CD4-positive, alpha-beta T cell treated with Interleukin-4 for 1 hour (primary cell): ENCODE results near the gene PRPF40B.

Experiments used
- DNase-seq, 2 donors: peaks; one replicate each; pipeline ENCODE4 v3.0.0-alpha.2; 2020 to 2022

PRPF40B gene

DNA sequence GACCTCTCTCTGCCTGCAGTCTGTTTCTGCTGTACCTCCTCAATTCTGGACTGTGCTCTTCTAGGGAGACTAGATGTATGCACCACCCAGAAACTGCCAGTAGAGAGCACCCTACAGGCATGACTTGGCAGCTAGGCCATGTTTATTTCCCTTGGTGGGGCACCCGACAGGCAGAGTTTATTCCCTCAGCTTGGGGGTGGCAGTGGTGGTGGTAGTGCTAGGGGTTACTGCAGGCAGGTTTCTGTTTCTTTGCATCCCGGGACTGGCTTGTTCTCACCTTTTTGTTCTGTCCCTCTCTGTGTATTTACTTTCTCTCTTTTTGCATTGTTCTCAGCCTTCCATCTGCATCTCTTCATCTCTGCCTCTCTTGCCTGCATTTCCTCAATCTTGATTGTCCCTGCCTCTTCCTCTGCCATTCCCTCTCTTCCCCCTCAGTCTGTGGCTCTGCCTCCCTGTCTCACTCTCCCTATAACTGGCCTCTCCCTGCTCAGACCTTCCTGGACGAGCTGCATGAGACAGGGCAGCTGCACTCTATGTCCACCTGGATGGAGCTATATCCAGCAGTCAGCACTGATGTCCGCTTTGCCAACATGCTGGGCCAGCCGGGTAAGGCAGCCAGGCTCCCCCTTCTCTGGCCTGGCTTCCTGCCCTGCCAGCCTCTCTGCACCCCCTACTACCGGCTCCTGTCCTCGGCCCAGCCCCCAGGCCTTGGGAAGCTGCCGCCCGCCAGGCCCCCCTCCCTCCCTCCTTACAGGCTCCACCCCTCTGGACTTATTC is 13.8 kb downstream of the PRPF40B start:
- peak; percentile 70 for DNase-seq

DNA sequence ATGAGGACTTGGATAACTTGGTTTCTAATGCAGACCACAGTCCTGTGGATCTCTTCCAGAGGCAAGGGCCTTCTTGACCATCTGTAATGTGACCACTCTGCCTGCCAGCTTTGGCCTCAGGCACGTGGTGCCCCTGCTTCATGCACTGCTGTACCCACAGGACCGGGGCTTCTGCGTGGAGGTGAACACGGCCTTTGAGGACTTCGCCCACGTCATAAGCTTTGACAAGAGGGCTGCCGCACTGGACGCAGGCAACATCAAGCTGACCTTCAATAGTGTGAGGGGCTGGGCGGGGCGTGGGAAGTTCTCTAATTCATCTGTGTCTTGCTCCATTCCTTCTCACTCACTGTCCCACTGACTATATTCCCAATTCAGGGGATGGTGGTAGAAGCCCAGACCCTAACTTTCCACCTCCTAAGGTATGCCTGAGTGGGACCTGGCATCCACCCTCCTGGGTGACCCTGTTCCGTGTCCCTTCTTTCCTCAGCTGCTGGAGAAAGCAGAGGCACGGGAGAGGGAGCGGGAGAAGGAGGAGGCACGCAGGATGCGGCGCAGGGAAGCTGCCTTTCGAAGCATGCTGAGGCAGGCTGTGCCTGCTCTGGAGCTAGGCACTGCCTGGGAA is 18.5 kb downstream of the PRPF40B start:
- no peak for DNase-seq

DNA sequence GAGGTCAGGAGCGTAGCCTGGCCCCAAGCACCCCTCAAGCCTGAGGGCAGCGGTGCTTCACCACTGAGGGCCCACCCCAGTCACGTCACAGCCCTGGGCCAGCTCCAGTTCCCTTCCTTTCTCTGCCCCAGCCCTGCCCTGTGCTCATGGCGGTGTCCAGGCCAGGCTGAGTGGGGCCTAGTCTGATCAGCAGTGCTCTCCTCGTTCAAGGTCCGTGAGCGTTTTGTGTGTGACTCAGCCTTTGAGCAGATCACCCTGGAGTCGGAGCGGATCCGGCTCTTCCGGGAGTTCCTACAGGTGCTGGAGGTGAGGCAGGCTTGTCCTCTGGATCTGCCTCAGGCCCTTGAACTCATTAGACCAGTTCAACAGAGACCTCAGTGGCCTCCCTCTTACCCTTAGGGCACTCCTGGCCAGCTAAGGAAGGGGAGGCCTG is 19.0 kb downstream of the PRPF40B start:
- DNase-seq: no peak

DNA sequence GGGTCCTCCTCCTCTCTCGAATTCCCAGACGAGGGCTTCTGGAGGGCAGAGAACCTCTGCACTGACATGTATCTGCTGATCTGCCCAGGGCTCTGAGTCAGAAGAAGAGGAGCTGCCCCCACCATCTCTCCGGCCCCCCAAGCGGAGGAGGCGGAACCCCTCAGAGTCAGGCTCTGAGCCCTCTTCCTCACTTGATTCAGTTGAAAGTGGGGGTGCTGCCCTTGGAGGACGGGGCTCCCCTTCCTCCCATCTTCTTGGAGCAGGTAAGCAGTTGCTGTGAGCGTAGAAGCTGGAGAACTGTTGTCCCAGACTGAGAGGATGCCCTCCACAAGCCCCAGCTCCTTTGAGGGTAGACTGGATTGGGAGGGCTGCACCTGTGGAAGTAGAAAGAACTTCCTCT is 19.8 kb downstream of the PRPF40B start:
- DNase-seq: no peak

DNA sequence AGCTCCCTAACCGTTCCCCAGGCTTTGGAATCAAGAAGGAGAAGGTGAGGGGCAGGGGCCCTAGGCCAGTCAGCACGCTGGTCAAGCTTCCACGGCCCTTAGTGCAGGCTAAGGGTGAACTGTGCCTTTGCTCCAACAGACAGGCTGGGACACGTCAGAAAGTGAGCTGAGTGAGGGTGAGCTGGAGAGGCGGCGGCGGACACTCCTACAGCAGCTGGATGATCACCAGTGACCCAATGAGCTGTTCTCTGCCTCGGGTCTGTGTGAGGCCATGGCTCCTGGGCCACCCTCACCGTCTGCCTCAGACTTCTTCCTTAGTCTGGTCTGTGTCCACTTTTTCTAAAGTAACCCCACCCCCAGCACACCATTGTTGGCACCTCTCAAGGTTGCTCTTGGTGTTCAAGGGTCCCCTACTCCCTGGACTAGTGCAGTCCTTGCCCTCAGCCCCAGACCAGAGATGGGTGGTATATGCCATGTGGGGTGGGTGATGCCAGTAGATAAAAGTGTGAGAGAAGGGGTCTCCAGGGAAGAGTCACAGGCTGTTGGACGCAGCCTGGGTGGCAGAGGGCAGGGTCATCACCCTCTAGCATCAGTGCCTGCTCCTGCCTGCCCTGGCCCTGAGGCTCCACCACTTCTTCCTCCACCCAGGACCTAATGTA is 20.7 kb downstream of the PRPF40B start:
- no peak for DNase-seq

DNA sequence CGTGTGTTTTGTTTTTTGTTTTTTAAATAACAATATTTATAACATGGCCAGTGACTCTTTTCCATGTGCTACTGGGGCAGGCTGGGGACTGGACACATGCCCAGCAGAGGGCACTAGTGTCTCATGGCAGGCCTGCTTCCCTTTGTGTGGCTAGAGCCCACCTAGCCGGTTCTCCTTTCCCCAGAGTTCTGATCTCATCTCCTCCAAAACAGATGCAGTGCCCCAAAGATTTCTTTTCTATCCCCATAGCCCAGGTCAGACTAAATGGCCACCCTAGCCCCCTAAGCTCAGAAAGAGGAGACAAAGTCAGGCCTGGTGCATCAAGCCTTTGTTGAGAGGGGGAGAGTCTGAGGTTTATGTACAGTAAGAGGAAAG is 21.2 kb downstream of the PRPF40B start:
- peak; percentile 87 for DNase-seq

DNA sequence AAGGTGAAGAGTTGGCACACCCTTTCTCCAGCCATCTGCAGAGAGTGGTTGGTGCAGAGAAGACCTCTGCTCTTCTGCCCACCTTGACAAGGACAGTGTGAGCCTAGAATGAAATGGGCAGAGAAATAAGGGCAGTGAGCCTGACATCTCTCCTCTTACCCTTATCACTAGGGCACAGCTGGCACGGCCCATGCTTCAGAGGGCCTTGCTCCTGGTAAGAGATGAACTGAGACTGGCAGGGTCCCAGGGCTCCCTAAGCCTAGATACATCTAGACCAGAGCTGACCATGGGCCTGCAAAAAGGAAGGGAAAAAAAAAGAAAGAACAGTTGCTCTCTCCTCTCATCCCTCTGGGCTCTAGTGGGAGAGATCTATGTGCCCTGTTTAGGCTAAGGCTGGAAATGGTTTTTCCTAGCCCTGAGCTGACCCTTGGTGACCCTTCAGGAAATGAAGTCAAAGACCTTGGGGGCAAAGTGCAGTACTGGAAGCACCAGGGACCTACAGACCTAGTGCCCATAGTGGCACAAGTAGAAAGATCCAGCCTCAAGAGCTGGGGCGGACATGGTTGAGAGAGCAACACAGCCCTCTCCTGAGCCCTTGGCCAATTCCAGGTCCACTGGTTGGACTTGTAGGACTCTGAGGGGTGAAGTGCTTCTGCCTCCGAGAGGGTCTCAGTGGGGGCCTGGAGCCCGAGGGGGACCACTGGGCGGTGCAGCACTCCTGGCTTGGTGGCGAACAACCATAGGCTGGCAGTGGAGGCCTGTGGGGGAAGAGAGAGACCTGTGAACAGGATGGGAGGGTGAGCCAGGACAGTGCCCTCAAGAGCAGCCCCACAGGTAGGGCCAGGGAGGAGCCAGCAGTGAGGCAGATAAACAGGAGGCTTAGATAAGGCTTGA is 22.0 kb downstream of the PRPF40B start:
- no peak for DNase-seq

DNA sequence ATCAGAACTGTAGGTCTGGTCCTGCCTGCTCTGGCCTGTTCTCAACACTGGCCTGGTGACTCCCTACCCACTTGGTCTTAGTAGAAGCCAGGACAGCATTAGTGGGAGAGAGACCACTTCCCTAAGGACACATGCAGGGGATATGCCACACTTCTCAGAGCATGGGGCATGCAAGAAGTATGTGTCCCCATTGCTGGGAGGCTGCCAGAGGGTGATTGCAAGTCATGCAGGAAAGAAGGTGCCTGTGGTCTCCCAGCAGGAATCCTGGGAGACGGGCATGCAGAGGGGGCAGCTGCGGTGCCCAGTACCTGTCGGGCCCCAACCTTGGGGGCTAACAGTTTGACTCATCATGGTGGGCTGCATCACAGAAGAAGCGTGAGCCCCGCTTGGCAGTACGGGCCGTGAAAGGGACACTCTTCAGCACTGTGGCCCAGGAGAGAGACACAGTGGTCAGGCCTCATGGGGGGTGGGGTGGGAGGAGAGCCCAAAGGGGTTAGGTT is 23.0 kb downstream of the PRPF40B start:
- no peak for DNase-seq

DNA sequence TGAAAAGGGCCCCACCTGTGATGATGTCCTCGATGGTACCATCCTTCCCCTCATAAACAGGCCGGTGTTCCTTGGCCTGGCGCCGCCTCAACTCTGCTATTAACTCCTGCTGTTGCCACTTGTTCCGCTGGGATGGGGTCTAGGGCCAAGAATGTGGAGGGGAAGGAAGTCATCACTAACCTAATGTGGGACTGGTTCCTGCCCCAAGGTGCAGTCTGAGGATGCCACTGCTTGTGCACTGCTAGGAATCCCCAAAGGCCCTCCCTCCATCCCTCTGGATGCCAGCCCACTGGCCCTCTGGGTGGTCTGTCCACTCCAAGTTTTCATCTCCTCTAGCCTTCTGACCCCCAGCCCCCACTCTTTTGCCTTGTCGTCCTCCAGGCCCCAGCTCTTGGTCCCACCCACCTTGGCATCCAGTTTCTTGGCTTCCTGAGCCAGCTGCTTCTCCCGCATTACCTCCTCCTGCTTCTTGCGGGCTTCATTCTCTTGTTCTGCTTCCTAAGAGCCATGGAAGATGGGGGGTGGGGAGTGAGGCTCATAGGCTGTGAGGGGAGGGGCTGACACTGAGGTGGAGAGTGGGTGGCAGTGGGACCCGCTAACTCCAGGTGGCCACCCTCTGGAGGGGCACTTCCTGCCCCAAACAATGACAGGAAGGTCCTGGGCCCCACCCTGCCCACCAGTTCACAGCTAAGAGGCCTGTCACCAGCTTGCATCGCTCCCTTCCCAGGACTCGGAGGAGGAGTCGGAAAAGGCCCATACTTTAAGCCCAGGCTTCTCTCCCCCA is 23.7 kb downstream of the PRPF40B start:
- no peak for DNase-seq

DNA sequence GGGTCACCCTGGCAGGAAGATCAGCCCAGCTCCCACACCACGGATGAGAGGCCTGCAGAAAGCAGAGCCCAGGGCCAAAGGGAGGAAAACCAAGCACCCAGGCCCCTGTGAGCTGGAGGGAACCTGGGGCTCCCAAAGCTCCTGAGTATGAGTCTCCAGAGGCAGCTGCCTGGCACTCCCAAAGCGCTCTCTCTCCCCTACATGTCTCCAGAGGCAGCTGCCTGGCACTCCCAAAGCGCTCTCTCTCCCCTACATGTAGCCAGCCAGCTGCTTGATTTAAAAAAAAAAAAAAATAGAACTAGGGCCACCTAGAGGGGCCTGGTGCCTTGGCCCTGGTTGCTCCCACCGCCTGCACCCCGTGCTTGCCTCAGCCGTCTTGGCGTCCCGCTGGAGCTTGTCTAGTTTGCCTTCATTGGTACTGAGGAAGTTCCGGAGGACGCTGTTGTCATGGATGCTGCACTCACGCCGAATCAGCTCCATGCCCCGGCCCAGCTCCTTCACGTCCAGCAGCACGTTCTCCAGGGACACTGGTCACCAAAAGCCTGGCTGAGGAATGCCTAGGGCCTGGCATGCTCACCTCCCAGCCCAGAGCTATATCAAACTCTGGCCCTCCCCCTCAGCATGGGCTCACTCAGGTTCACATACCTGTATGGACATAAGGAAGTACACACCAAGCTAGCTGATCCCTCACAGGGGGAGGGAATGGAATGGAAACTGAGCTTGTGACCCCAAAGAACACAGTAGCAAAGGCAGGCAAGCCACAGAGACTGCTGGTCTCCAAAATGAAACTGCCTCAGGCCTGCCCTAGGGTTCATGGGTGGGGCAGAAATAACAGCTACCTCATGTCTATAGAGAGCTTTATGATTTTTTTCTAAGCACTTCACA is 24.7 kb downstream of the PRPF40B start:
- no peak for DNase-seq

DNA sequence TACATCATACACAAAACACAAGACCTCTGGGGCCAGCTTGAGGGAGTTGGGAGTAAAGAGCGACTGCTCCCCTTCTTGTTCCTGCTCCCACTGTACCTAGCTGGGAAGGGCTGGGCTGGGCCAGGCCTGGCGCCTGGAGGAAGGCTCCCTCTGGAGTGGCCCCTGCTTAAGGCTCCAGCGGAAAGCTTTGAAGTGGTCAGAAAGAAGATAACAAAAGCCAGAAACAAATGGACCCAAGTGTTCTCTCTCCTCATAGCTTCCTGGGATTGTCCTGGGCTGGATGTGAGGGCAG is 25.3 kb downstream of the PRPF40B start:
- DNase-seq: no peak

DNA sequence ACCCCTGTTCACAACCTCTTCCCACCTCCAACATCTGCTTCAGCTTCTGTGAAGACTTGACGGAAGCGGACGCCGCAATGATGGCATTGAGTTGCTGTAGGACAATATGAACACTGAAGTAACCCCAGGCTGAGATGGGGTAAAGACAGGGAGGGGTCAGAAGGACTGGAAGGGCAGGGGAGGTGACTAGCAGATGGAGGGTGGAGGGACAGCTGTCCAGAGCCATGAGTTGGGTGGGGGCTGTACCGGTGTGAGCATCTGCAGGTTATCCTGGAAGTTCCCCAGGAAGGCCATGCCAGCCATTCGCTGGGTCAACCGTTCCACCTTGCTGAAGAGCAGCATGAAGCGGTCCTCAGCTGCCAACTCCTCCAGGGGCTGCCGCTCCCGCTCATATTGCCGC is 26.1 kb downstream of the PRPF40B start:
- no peak for DNase-seq

DNA sequence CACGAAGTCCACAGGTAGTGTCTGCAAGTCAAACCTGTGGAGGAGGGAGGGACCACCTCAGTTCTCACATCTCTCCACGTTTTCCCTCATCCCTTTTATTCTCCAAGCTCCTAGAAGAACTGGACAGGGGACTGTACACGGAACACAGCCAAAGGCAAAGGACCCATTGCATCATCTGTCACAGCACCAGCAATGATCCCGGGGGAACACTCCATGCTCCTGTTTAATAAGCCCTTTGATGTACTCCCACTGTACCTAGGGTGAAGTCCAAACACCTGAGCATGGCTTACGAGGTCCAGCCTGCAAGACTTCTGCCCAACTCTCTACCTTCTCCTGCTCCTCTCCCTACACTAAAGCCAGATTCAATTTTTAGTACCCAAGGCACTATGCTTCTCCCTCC is 26.5 kb downstream of the PRPF40B start:
- DNase-seq: no peak

DNA sequence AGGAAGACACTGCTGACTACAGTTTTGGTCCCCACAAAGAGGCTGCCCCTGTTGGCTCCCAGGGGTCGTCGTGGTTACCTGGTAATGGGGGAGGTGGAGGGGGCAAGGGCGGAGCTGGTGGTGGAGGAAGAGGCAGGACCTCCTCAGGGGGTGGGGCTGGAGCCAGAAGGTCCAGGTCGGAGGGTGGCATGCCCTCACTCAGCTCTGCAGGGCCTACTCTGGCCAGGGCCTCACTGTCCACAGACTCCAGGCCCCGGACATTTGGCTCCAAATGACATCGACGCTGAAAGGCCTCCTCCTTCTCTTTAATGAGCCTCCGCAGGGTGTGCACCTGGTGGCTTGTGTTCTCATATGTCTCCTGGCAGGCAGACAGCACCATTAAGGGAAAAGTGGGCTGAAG is 28.5 kb downstream of the PRPF40B start:
- DNase-seq: no peak

DNA sequence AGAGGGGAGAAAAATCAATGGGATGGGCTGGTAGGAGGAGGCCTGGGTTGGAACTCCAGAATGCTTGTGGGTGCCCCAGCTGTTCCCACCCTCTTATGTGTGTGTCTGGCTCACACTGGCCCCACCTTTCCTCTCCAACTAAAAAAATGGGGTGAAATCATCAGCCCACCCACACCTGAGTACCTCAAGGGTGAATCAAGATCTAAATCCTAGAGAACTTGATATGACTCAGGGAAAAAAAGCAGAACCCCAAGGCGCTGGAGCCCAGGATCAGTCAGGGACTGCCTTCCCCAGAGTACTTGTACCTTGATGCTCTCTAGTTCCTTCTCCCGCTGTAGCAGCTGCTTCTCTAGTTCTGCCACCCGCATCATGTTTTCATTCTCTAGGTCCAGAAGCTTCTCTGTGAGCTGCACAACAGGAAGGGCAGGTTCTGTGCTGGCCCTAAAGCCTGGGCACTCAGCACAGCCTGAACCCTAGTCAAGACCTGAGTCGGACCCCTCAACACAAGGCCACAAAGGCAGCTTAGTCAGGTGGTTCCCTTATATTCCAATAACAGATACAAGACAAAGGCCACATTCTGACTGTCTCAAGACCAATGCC is 29.7 kb downstream of the PRPF40B start:
- no peak for DNase-seq

DNA sequence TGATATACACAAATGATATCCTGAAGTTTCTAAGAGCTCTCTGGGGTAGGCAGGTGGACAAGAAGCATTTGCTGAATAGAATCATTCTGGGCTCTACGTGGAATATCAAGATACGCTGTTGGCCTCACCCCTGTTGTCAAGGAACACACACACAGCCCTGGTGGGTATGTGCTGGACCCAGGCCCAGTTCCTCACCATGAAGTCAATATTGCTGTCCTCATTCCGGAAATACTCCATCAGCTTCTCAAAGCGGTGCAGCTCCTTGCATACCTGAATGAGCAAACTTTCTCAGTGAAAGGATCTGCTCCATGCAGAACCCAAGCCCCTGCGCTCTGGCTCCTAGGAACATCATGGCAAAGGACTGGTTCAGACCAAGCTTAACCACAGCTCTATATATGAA is 31.4 kb downstream of the PRPF40B start:
- DNase-seq: no peak

DNA sequence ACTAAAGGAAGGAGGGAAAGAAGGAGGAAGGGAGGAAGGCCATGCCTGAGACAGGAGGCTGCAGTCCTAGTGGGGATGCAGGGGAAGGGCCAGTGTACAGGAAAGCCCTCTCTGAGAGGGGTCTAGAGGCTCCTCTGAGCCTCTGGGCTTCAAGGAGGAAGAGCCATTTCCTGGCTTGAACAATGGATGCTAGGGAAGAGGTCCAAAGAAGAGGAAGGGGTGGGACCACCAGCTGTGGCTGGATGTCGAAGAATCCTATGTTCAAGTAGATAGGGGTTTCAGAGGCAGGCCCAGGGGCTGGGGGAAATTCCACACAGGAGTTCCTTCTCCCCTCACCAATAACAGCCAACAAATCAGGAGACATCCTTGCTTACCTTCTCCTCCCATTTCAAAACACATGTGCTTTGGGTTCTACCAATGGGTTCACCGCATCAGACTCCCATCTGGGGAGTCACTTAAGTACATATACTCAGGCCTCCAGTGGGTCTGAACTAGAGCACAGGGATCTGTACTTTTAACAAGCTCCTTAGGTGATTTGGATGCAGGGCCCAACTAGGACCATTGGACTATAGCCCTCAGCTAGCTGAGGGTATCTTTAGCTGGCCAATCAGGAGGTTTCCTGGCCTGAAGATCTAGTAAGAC is 32.4 kb downstream of the PRPF40B start:
- no peak for DNase-seq

DNA sequence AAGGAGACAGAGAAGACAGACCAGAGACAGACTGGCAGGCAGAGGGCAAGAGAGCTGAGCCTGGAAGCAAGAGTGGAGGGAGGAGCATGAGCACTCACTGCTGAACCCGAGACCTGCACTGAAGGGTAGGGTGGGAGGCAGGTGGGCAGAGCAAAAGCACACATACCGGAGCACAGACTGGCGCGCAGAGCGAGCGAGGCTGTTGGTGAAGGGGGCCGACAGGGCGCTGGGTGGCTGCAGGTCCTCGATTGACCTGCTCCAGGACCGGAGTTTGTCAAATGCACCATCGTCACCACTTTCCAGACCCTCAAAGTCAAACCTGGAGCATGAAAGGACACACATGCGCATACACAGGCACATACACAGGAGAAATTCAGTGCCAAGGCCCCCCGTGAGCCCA is 34.9 kb downstream of the PRPF40B start:
- no peak for DNase-seq

DNA sequence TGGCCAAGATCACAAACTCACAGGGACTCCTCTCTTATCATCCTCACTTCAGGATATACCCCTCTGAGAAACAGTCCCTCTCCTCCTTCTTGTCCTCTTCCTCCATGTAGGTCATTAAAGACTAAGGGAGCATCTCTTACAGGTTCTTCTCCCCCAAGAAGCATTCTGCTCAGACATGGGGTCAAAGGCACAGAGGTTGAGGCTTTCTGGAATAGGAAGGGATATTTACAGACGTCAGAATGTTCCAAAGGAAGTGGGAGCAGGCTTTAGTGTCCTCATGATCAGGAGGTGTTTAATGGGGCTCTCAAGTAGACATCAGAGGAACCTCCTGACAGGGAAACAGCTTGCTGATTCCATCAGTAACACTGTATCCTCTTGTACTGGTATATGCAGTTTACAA is 36.4 kb downstream of the PRPF40B start:
- no peak for DNase-seq

DNA sequence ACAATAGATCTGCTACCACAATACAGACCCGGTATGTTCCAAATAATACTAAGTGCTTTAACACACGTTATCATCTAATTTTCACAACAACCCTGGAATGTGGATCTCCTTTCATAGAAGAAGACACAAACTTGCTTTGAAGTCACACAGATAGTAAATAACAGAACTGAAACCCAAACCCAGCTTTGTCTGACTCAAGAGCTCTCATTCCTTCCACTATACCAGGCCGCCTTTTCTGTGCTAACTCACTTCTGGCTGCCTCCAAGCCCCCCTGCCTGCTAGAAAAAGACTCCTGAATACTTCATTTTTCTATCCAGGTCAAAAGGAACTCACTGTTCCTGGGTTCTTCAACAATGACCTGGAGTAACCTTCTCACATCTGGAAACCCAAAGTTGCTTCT is 37.8 kb downstream of the PRPF40B start:
- DNase-seq: peak in 1 of 2 donors; percentile 26
